Measurements from ENCODE around the gene NR6A1.

Gene NR6A1

GRCh38 chr9:124693403-124693802 is 77.7 kb downstream of the NR6A1 start:
- no peak for DNase-seq (ENCODE audit: low read depth)
- TF ChIP-seq CTCF (IDR thresholded peaks at IDR 0.05; ENCODE audit: low read length, missing control alignments) = no peak
- no peak overlapping the region for H3K4me3 ChIP-seq (replicated peaks; ENCODE audit: low read depth, low read length)

GRCh38 chr9:124688238-124688904 is 82.7 kb downstream of the NR6A1 start:
- DNase-seq (ENCODE audit: low read depth) = no peak
- no peak overlapping the region for H3K4me3 ChIP-seq (replicated peaks; ENCODE audit: low read depth, low read length)
- no peak for TF ChIP-seq CTCF (IDR thresholded peaks at IDR 0.05; ENCODE audit: low read length, missing control alignments)

- no peak for TF ChIP-seq CTCF (IDR thresholded peaks at IDR 0.05; ENCODE audit: low read length, missing control alignments)
- DNase-seq (ENCODE audit: low read depth) = no peak
Observed at GRCh38 chr9:124686918-124687317, 84.2 kb downstream of the NR6A1 start.

GRCh38 chr9:124685217-124685616 is 85.9 kb downstream of the NR6A1 start:
- TF ChIP-seq CTCF (IDR thresholded peaks at IDR 0.05; ENCODE audit: low read length, missing control alignments) = no peak
- no peak for DNase-seq (ENCODE audit: low read depth)
- H3K4me3 ChIP-seq (replicated peaks; ENCODE audit: low read depth, low read length) = no peak overlapping the region

More at GRCh38 chr9:124686918-124687317, 84.2 kb downstream of the NR6A1 start:
- H3K4me3 ChIP-seq (replicated peaks; ENCODE audit: low read depth, low read length) = no peak overlapping the region

- TF ChIP-seq CTCF (IDR thresholded peaks at IDR 0.05; ENCODE audit: low read length, missing control alignments) = no peak
- no peak for DNase-seq (ENCODE audit: low read depth)
- H3K4me3 ChIP-seq (replicated peaks; ENCODE audit: low read depth, low read length) = no peak overlapping the region
Observed at GRCh38 chr9:124684169-124684568, 86.9 kb downstream of the NR6A1 start.

- H3K4me3 ChIP-seq (replicated peaks; ENCODE audit: low read depth, low read length) = no peak overlapping the region
- TF ChIP-seq CTCF (IDR thresholded peaks at IDR 0.05; ENCODE audit: low read length, missing control alignments) = no peak
- no peak for DNase-seq (ENCODE audit: low read depth)
Observed at GRCh38 chr9:124683043-124683442, 88.1 kb downstream of the NR6A1 start.

Measured in fibroblast of pulmonary artery (primary cell).